GM23338 (cell line): ENCODE measurements around the gene ATG7. TPM values are rescaled to one million over a fixed set of nuclear protein-coding genes. Genes with fewer than 3 reads are reported as not detected.

Source experiments
- ATAC-seq: fragments of 200-7000 bp; cut with Tn5 transposase; 3 replicates; pipeline ENCODE4 v1.9.1; 2020
- DNase-seq: peaks from one replicate; pipeline ENCODE4 v3.0.0-alpha.2; 2015; ENCODE audit warnings: low spot score
- H2AFZ ChIP-seq: fragments of 200-600 bp; sonication (generic); 2 replicates; pipeline ENCODE4 v1.8.0; 2016; ENCODE audit warnings: antibody characterized with exemption, mild to moderate bottlenecking, moderate library complexity
- H3F3A ChIP-seq: fragments of 200-600 bp; sonication (generic); replicated peaks from 2 replicates; pipeline ENCODE4 v1.8.0; 2017; ENCODE audit warnings: antibody characterized with exemption, mixed run types, low read depth
- H3K27ac ChIP-seq: fragments of 200-600 bp; sonication (generic); 2 replicates; pipeline ENCODE4 v1.6.1; 2016; ENCODE audit warnings: low read depth
- H3K27me3 ChIP-seq: fragments of 200-600 bp; sonication (generic); 2 replicates; pipeline ENCODE4 v1.8.0; 2016; ENCODE audit warnings: mild to moderate bottlenecking, mixed run types, moderate library complexity; ENCODE audit not compliant: insufficient read depth
- H3K36me3 ChIP-seq: fragments of 200-600 bp; sonication (generic); 2 replicates; pipeline ENCODE4 v1.8.0; 2016; ENCODE audit warnings: mild to moderate bottlenecking; ENCODE audit not compliant: insufficient read depth
- H3K4me1 ChIP-seq: fragments of 200-600 bp; sonication (generic); 2 replicates; pipeline ENCODE4 v1.8.0; 2016; ENCODE audit warnings: mild to moderate bottlenecking, moderate library complexity; ENCODE audit not compliant: insufficient read depth
- H3K4me2 ChIP-seq: fragments of 200-600 bp; sonication (generic); 2 replicates; pipeline ENCODE4 v1.7.1; 2017; ENCODE audit warnings: mixed run types
- H3K4me3 ChIP-seq: fragments of 200-600 bp; sonication (generic); 2 replicates; pipeline ENCODE4 v1.6.1; 2016; ENCODE audit warnings: mixed run types
- H3K79me2 ChIP-seq: fragments of 200-600 bp; sonication (generic); replicated peaks from 2 replicates; pipeline ENCODE4 v1.8.0; 2017; ENCODE audit warnings: mild to moderate bottlenecking; ENCODE audit not compliant: insufficient read depth
- H3K9me2 ChIP-seq: fragments of 200-600 bp; sonication (generic); 2 replicates; pipeline ENCODE4 v1.8.0; 2017; ENCODE audit not compliant: insufficient read depth
- H4K20me1 ChIP-seq: fragments of 200-600 bp; sonication (generic); replicated peaks from 2 replicates; pipeline ENCODE4 v1.8.0; 2017; ENCODE audit warnings: mild to moderate bottlenecking; ENCODE audit not compliant: insufficient read depth
- H3K27ac Mint-ChIP-seq: 2 replicates; pipeline ENCODE4 v1.8.0; 2020; ENCODE audit warnings: inconsistent platforms, mild to moderate bottlenecking, moderate library complexity, mixed read lengths
- H3K27me3 Mint-ChIP-seq: 3 replicates; pipeline ENCODE4 v1.8.0; 2022; ENCODE audit warnings: low read depth, mild to moderate bottlenecking, moderate library complexity, mixed read lengths, inconsistent platforms; ENCODE audit not compliant: insufficient read depth, poor library complexity
- H3K36me3 Mint-ChIP-seq: 3 replicates; pipeline ENCODE4 v1.8.0; 2021; ENCODE audit warnings: low read depth, mild to moderate bottlenecking, inconsistent platforms, moderate library complexity, mixed read lengths
- H3K4me1 Mint-ChIP-seq: 3 replicates; pipeline ENCODE4 v1.8.0; 2020; ENCODE audit warnings: mild to moderate bottlenecking, inconsistent platforms, mixed read lengths
- H3K4me3 Mint-ChIP-seq: 3 replicates; pipeline ENCODE4 v1.8.0; 2021; ENCODE audit warnings: moderate library complexity, mild to moderate bottlenecking, inconsistent platforms, mixed read lengths
- H3K9me3 Mint-ChIP-seq: 3 replicates; pipeline ENCODE4 v1.8.0; 2020; ENCODE audit warnings: moderate library complexity, mild to moderate bottlenecking, inconsistent platforms, mixed read lengths
- CREB1 ChIP-seq: fragments of 250-450 bp; sonication (Bioruptor Pico); IDR thresholded peaks from 2 replicates; pipeline ENCODE4 v1.5.0; 2020; ENCODE audit warnings: low read depth, mild to moderate bottlenecking, moderate library complexity
- CTCF ChIP-seq, 2 experiments: fragments of 200-600 bp in 1 of 2; sonication (generic) in 1 of 2; conservative IDR thresholded peaks; 2 replicates each; pipeline versions ENCODE4 v1.5.1 to v1.6.1; 2016 to 2017; ENCODE audit warnings: antibody characterized with exemption in 2 of 2, low read depth in 2 of 2, mild to moderate bottlenecking in 2 of 2, moderate library complexity in 1 of 2
- EZH2 ChIP-seq: fragments of 200-600 bp; sonication (generic); IDR thresholded peaks from one replicate; pipeline ENCODE4 v1.8.0; 2017; ENCODE audit warnings: antibody characterized with exemption, mild to moderate bottlenecking, low read depth; ENCODE audit not compliant: unreplicated experiment
- EZH2phosphoT487 ChIP-seq: fragments of 200-600 bp; sonication (generic); IDR thresholded peaks from one replicate; pipeline ENCODE4 v1.8.1; 2018; ENCODE audit warnings: antibody characterized with exemption; ENCODE audit not compliant: unreplicated experiment
- JUNB ChIP-seq: IDR thresholded peaks from one replicate; pipeline ENCODE4 v1.6.1; 2016; ENCODE audit warnings: antibody characterized with exemption; ENCODE audit not compliant: unreplicated experiment
- NANOG ChIP-seq: IDR thresholded peaks from 2 replicates; pipeline ENCODE4 v1.6.1; 2016; ENCODE audit warnings: antibody characterized with exemption, borderline replicate concordance
- POLR2AphosphoS5 ChIP-seq: IDR thresholded peaks from 2 replicates; pipeline ENCODE4 v1.6.1; 2016; ENCODE audit warnings: antibody characterized with exemption, low read depth
- STAT1 ChIP-seq: IDR thresholded peaks from one replicate; pipeline ENCODE4 v1.6.1; 2016; ENCODE audit warnings: antibody characterized with exemption; ENCODE audit not compliant: unreplicated experiment
- ZNF114 ChIP-seq: fragments of 250-450 bp; sonication (Bioruptor Pico); IDR thresholded peaks from 2 replicates; pipeline ENCODE4 v1.5.0; 2020; ENCODE audit warnings: mild to moderate bottlenecking, moderate library complexity
- ZNF331 ChIP-seq: fragments of 250-450 bp; sonication (Bioruptor Pico); IDR thresholded peaks from 2 replicates; pipeline ENCODE4 v1.5.0; 2020; ENCODE audit warnings: low read depth, mild to moderate bottlenecking, moderate library complexity
- ZNF462 ChIP-seq: fragments of 250-450 bp; sonication (Bioruptor Pico); IDR thresholded peaks from 2 replicates; pipeline ENCODE4 v1.5.0; 2020; ENCODE audit warnings: mild to moderate bottlenecking, moderate library complexity
- polyA plus RNA-seq: library from polyadenylated mRNA; unstranded; fragments of >200 nt; fragmentation: Nextera tagmentation; extraction: Ambion mirVana; gene quantifications from 2 replicates; pipeline ENCODE4 v1.2.1, GENCODE V29; 2016
- total RNA-seq: library from RNA; depleted of rRNA; stranded (reverse); fragments of >200 nt; shearing (Covaris generic); gene quantifications from 2 replicates; pipeline ENCODE4 v1.2.3, GENCODE V29; 2014

The ATG7 gene
- total and polyA plus RNA-seq, 2 experiments from 2014 or later: 16.2 to 36.7 TPM

- Histone ChIP-seq H3K4me1 (peaks cover 51% of the 10 kb centered on the region), H3K79me2 (peaks cover 77% of the 10 kb centered on the region), H3K27me3 (no peaks in the 10 kb centered on the region), H2AFZ (no peak overlapping the region), H3K4me2 (peak overlapping the region; percentile 62; the same call in 1 of the 2 replicates), H3K36me3 (no peaks in the 10 kb centered on the region; the same call in 1 of the 2 replicates), H3F3A (no peaks in the 10 kb centered on the region), H3K4me3 (no peak overlapping the region), H3K27ac (0 out of 2 replicates have a peak overlapping the region, but pooled peaks have one; percentile 28), H3K9me2 (no peaks in the 10 kb centered on the region), H4K20me1 (peaks cover 13% of the 10 kb centered on the region; the same call in 1 of the 2 replicates)
- peaks cover 28% of the 10 kb centered on the region for H3K36me3 Mint-ChIP-seq
- peaks cover 80% of the 10 kb centered on the region for H3K4me1 Mint-ChIP-seq
- no peaks in the 10 kb centered on the region for H3K9me3 Mint-ChIP-seq
- H3K4me3 Mint-ChIP-seq: peak overlapping the region; percentile 13; the same call in 1 of the 3 replicates
- TF ChIP-seq ZNF462 (CRISPR knock-in tag) (no peak), STAT1 (no peak), ZNF331 (CRISPR knock-in tag) (no peak), POLR2AphosphoS5 (no peak)
- peaks cover 8% of the 10 kb centered on the region for H3K27me3 Mint-ChIP-seq
- no peak; the same call in 1 of the 3 replicates for ATAC-seq
- peak overlapping the region; percentile 49; the same call in 1 of the 2 replicates for H3K27ac Mint-ChIP-seq
- no peak for DNase-seq
These were observed 332.1 kb downstream of the ATG7 start for GRCh38 chr3:11604139-11604892.

GRCh38 chr3:11605398-11605797 is 333.2 kb downstream of the ATG7 start:
- H3K9me2 ChIP-seq: no peaks in the 10 kb centered on the region
- no peaks in the 10 kb centered on the region for H3F3A ChIP-seq
- DNase-seq (no peak), ATAC-seq (no peak)
- no peak overlapping the region for H3K4me3 ChIP-seq
- H3K27me3 Mint-ChIP-seq: peaks cover 5% of the 10 kb centered on the region
- H3K36me3 ChIP-seq: no peaks in the 10 kb centered on the region
- no peaks in the 10 kb centered on the region for H3K27me3 ChIP-seq
- peaks cover 17% of the 10 kb centered on the region; the same call in 1 of the 2 replicates for H4K20me1 ChIP-seq
- H3K4me3 Mint-ChIP-seq: peak overlapping the region; percentile 14; the same call in 2 of the 3 replicates
- H3K79me2 ChIP-seq: peaks cover 80% of the 10 kb centered on the region
- H3K4me1 Mint-ChIP-seq: peaks cover 84% of the 10 kb centered on the region
- no peak overlapping the region for H3K27ac ChIP-seq
- no peak overlapping the region for H3K4me2 ChIP-seq
- no peaks in the 10 kb centered on the region for H3K9me3 Mint-ChIP-seq
- no peak overlapping the region for H2AFZ ChIP-seq
- H3K36me3 Mint-ChIP-seq: peaks cover 21% of the 10 kb centered on the region
- peaks cover 56% of the 10 kb centered on the region for H3K4me1 ChIP-seq
- H3K27ac Mint-ChIP-seq: peak overlapping the region; percentile 18; the same call in 1 of the 2 replicates
- TF ChIP-seq ZNF114: no peak
- no peak for TF ChIP-seq EZH2phosphoT487
- TF ChIP-seq STAT1: no peak
- TF ChIP-seq NANOG: no peak
- no peak for TF ChIP-seq JUNB
- no peak for TF ChIP-seq CTCF (conservative IDR thresholded peaks at IDR 0.05; ENCODE audit: low read depth in 2 of 2)
- TF ChIP-seq ZNF331 (CRISPR knock-in tag): no peak
- no peak for TF ChIP-seq EZH2
- TF ChIP-seq CREB1 (CRISPR knock-in tag): no peak
- no peak for TF ChIP-seq POLR2AphosphoS5
